HUES6 (cell line): Measurements from ENCODE around the gene PTP4A1.
"Not testable (repeated sequence)": the region's sequence is repeated elsewhere in the genome, so short reads cannot be mapped to it uniquely, and the experiment has no call there.

ENCODE experiments used
- H3K27ac ChIP-seq: 2 replicates; pipeline ENCODE4 v1.7.0; 2013; ENCODE audit warnings: low read depth, mild to moderate bottlenecking, low read length, inconsistent platforms
- H3K27me3 ChIP-seq: 2 replicates; pipeline ENCODE4 v1.6.1; 2013; ENCODE audit warnings: low read length; ENCODE audit not compliant: control insufficient read depth, insufficient read depth
- H3K36me3 ChIP-seq: 2 replicates; pipeline ENCODE4 v1.6.1; 2013; ENCODE audit warnings: low read length; ENCODE audit not compliant: control insufficient read depth, insufficient read depth
- H3K4me1 ChIP-seq: 2 replicates; pipeline ENCODE4 v1.6.1; 2013; ENCODE audit warnings: low read length; ENCODE audit not compliant: control insufficient read depth, insufficient read depth
- H3K4me3 ChIP-seq: 2 replicates; pipeline ENCODE4 v1.5.1; 2013; ENCODE audit warnings: low read depth, low read length
- H3K9ac ChIP-seq: one replicate; pipeline ENCODE4 v1.6.1; 2013; ENCODE audit warnings: mild to moderate bottlenecking, low read length
- H3K9me3 ChIP-seq: 2 replicates; pipeline ENCODE4 v1.6.1; 2013; ENCODE audit warnings: low read depth, low read length; ENCODE audit not compliant: control insufficient read depth, insufficient read depth

PTP4A1 gene

DNA sequence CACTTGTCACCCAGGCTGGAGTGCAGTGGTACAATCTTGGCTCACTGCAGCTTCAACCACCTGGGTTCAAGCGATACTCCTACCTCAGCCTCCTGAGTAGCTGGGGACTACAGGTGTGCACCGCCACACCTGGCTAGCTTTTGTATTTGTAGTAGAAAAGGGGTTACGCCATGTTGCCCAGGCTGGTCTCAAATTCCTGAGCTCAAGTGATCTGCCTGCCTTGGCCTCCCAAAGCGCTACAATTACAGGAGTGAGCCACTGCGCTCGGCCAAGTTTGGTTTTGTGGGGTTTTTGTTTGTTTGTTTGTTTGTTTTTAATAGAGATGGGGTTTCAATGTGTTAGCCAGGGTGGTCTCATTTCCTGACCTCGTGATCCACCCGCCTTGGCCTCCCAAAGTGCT, 12.3 kb downstream of the PTP4A1 start:
- Histone ChIP-seq H3K4me3 (no peak overlapping the region), H3K4me1 (peaks cover 1% of the 10 kb centered on the region; the same call in 1 of the 2 replicates), H3K27me3 (no peaks in the 10 kb centered on the region), H3K27ac (no peak overlapping the region), H3K9me3 (no peaks in the 10 kb centered on the region), H3K36me3 (peaks cover 33% of the 10 kb centered on the region), H3K9ac (no peak overlapping the region)

GRCh38 chr6:63585652-63586051, 13.4 kb downstream of the PTP4A1 start:
- not testable (repeated sequence) for H3K27me3 ChIP-seq

GRCh38 chr6:63589952-63590411, 17.7 kb downstream of the PTP4A1 start:
- no peak overlapping the region for H3K4me3 ChIP-seq
- peaks cover 12% of the 10 kb centered on the region; the same call in 1 of the 2 replicates for H3K4me1 ChIP-seq
- H3K27ac ChIP-seq, result 0 out of 2 replicates have a peak overlapping the region, but pooled peaks have one; percentile 26
- H3K36me3 ChIP-seq, result no peaks in the 10 kb centered on the region
- no peak overlapping the region for H3K9ac ChIP-seq
- H3K9me3 ChIP-seq, result no peaks in the 10 kb centered on the region
- no peaks in the 10 kb centered on the region for H3K27me3 ChIP-seq

More at GRCh38 chr6:63585652-63586051, 13.4 kb downstream of the PTP4A1 start:
- H3K27ac ChIP-seq, H3K9me3 ChIP-seq, H3K4me3 ChIP-seq, H3K9ac ChIP-seq: not testable (repeated sequence)
- Histone ChIP-seq H3K4me1 (peaks cover 12% of the 10 kb centered on the region; the same call in 1 of the 2 replicates), H3K36me3 (peaks cover 22% of the 10 kb centered on the region)

DNA sequence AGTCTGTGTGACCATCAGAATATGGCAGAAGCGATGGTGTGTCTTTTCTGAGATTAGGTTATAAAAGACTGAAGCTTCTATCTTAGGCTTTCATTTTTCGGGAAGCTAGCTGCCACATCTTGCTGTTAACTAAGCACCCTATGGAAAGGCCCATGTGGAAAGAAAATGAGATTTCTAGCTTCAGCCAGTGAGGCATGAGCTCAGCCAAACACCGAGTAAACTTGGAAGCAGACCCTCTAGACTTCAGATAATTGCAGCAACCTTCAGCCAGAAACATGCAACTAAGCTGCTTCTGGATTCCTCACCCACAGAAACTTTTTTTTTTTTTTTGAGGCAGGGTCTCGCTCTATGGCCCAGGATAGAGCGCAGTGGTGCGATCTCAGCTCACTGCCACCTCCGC, 20.6 kb downstream of the PTP4A1 start:
- H3K36me3 ChIP-seq, result no peaks in the 10 kb centered on the region
- H3K27me3 ChIP-seq, result no peaks in the 10 kb centered on the region
- H3K4me3 ChIP-seq, result no peak overlapping the region
- H3K27ac ChIP-seq, result no peak overlapping the region
- no peaks in the 10 kb centered on the region for H3K9me3 ChIP-seq
- H3K9ac ChIP-seq, result no peak overlapping the region
- H3K4me1 ChIP-seq, result peaks cover 16% of the 10 kb centered on the region; the same call in 1 of the 2 replicates

- H3K4me3 ChIP-seq, result peak overlapping the region; percentile 84
- no peaks in the 10 kb centered on the region for H3K9me3 ChIP-seq
- peak overlapping the region; percentile 76 for H3K9ac ChIP-seq
Observed at GRCh38 chr6:63597141-63598048, 25.1 kb downstream of the PTP4A1 start.

GRCh38 chr6:63598049-63599036, 26.1 kb downstream of the PTP4A1 start:
- H3K36me3 ChIP-seq, result no peaks in the 10 kb centered on the region
- H3K9ac ChIP-seq, result peak overlapping the region; percentile 76
- no peak overlapping the region for H3K27ac ChIP-seq
- 0 out of 2 replicates have a peak, but pooled peaks cover 4% of the 10 kb centered on the region for H3K4me1 ChIP-seq
- H3K4me3 ChIP-seq, result peak overlapping the region; percentile 84
- H3K27me3 ChIP-seq, result no peaks in the 10 kb centered on the region
- H3K9me3 ChIP-seq, result no peaks in the 10 kb centered on the region

More at GRCh38 chr6:63597141-63598048, 25.1 kb downstream of the PTP4A1 start:
- H3K4me1 ChIP-seq, result 0 out of 2 replicates have a peak, but pooled peaks cover 4% of the 10 kb centered on the region
- H3K27ac ChIP-seq, result no peak overlapping the region
- no peaks in the 10 kb centered on the region for H3K36me3 ChIP-seq
- no peaks in the 10 kb centered on the region for H3K27me3 ChIP-seq

- Histone ChIP-seq H3K4me3 (no peak overlapping the region), H3K27me3 (no peaks in the 10 kb centered on the region), H3K27ac (no peak overlapping the region), H3K9me3 (no peaks in the 10 kb centered on the region), H3K36me3 (no peaks in the 10 kb centered on the region), H3K4me1 (0 out of 2 replicates have a peak, but pooled peaks cover 4% of the 10 kb centered on the region), H3K9ac (no peak overlapping the region)
Observed at GRCh38 chr6:63599243-63599642, 27.0 kb downstream of the PTP4A1 start.

DNA sequence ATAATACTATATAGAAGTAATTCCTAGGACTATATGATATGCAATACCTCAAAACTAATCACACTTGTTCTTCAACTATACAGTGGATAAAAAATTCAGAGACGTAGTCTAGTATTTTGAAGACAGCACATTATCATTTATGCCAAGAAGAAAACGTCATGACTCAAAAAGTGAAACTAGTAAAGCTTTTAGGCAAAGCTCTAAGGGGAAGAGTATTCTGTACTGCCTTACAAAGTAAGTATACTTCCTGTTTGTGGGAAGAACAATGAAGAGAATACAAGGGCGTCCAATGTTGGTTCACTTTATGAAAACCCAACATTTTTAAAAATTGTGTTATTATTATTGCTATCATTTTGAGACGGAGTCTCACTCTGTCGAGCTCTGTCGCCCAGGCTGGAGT, 27.9 kb downstream of the PTP4A1 start:
- H3K9ac ChIP-seq, result no peak overlapping the region
- H3K9me3 ChIP-seq, result no peaks in the 10 kb centered on the region
- 0 out of 2 replicates have a peak, but pooled peaks cover 4% of the 10 kb centered on the region for H3K4me1 ChIP-seq
- H3K27ac ChIP-seq, result no peak overlapping the region
- H3K4me3 ChIP-seq, result no peak overlapping the region
- H3K36me3 ChIP-seq, result no peaks in the 10 kb centered on the region
- H3K27me3 ChIP-seq, result no peaks in the 10 kb centered on the region

- H3K9ac ChIP-seq, result no peak overlapping the region
- no peaks in the 10 kb centered on the region for H3K27me3 ChIP-seq
- H3K4me3 ChIP-seq, result no peak overlapping the region
- H3K36me3 ChIP-seq, result no peaks in the 10 kb centered on the region
- H3K9me3 ChIP-seq, result no peaks in the 10 kb centered on the region
- H3K4me1 ChIP-seq, result no peaks in the 10 kb centered on the region
- H3K27ac ChIP-seq, result no peak overlapping the region
Observed at GRCh38 chr6:63609231-63609630, 37.0 kb downstream of the PTP4A1 start.

DNA sequence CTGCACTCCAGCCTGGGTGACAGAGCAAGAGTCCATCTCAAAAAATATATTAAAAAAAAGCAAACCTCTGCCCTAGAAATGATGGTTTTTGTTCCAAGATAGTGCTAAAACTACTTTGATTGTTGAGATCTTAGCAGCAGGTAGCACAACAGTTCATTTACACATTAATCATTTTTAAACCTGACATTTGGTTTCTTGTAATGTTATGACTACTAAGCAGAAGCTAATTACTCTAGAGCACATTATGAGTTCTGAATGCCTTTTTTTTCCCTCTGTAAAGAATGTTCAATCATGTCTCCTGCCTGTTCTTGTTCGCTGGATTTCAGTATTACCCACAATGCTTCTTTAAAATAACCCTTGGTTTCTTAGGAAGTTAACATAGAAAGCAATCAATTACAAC, 38.7 kb downstream of the PTP4A1 start:
- H3K4me3 ChIP-seq, result no peak overlapping the region
- no peaks in the 10 kb centered on the region for H3K9me3 ChIP-seq
- H3K4me1 ChIP-seq, result no peaks in the 10 kb centered on the region
- H3K9ac ChIP-seq, result no peak overlapping the region
- no peaks in the 10 kb centered on the region for H3K36me3 ChIP-seq
- H3K27ac ChIP-seq, result no peak overlapping the region
- no peaks in the 10 kb centered on the region for H3K27me3 ChIP-seq
